Fibroblast of pulmonary artery (primary cell): ENCODE data around the gene UBE2E2.

Experiments
- DNase-seq: peaks from one replicate; pipeline ENCODE4 v3.0.0-alpha.2; 2010; ENCODE audit warnings: low read depth
- H3K4me3 ChIP-seq: replicated peaks from 2 replicates; pipeline ENCODE4 v1.5.1; 2011; ENCODE audit warnings: low read depth, mild to moderate bottlenecking, control low read depth, low read length, moderate library complexity
- TF ChIP-seq, protein P1 (sequence below): IDR thresholded peaks from 2 replicates; pipeline ENCODE4 v1.5.1; 2011; ENCODE audit warnings: mild to moderate bottlenecking, control low read depth, low read length, inconsistent platforms; ENCODE audit errors: missing control alignments

UBE2E2 gene

DNA sequence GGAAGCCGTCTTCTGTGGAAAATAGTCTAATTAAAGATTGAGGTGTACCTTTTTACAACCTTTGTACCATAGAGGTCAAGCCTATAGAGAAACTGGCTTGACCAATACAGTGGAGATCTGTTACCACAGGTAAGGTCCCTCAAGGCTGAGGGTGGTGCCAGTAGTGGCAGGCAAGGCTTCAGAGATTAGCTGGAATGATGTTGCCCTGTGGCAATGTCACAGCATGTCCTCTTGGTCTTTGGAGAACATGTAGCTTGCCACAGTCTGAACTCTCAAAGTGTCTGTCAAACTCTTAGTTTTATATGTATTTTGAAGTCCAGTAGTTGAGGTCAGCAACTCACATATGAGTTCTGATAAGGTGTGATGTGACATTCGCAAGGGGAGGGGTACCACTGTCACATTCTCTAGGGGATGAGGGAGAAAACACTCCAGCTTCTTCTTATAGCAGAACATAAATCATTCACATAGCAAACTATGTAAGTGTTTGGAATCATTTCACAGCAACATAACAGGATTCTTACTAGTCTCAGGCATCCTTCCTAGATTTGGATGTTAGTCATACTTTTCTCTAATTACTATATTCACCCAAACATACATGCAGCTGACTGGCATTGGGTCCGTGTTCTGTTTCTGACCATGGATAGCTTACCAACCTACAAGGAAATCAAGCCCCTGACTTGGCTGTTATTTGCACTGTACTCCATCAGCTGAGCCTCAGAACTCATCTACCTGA, 173.6 kb downstream of the UBE2E2 start:
- no peak overlapping the region for H3K4me3 ChIP-seq
- TF ChIP-seq, protein P1, sequence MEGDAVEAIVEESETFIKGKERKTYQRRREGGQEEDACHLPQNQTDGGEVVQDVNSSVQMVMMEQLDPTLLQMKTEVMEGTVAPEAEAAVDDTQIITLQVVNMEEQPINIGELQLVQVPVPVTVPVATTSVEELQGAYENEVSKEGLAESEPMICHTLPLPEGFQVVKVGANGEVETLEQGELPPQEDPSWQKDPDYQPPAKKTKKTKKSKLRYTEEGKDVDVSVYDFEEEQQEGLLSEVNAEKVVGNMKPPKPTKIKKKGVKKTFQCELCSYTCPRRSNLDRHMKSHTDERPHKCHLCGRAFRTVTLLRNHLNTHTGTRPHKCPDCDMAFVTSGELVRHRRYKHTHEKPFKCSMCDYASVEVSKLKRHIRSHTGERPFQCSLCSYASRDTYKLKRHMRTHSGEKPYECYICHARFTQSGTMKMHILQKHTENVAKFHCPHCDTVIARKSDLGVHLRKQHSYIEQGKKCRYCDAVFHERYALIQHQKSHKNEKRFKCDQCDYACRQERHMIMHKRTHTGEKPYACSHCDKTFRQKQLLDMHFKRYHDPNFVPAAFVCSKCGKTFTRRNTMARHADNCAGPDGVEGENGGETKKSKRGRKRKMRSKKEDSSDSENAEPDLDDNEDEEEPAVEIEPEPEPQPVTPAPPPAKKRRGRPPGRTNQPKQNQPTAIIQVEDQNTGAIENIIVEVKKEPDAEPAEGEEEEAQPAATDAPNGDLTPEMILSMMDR = no peak
- no peak for DNase-seq

DNA sequence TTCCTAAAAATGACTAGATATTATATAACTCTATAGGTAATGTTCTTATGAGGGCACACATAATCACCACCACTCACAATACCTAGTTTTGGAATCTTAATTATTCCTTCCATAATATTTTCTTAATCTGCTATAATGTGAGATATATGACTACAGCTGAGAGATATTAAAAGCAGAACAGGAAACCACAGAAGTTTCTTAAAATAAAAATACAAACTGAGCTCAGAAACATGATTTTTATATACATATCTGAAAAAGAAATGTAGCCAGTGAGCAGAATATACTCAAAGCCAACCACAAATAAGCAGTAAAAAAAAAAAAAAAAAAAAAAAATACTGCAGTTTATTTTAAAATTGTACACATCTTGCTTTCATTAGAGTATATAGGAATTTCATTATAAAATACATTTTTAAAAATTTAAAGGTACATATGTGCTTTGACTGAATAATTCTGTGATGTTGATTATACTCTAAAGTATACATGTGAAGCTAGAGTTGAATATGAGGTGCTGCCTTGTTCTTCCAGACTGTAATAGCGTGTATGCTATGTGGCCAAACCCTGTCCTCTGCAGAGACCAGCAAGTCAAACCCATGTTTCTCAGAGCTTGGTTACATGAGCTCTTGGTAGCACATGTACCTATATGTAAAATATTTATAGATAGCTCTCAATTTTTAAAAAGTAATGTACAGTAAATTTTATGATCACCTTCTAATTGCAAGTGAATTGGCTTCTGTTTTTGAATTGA, 175.0 kb downstream of the UBE2E2 start:
- H3K4me3 ChIP-seq = no peak overlapping the region
- DNase-seq = no peak

DNA sequence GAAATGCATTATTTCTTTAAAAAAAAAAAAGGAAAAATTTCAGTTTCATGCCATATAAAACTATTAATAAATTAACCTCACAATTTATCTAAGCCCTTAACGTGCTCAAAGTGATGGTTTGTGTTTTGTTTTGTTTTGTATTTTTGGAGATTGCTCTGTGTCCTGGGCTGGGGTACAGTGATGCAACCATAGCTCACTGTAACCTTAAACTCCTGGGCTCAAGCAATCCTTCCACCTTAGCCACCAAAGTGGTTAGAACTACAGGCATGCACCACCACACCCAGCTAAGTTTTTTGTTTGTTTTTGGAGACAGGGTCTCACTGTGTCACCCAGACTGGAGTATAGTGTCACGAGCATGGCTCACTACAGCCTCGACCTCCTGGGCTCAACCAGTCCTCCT, 180.7 kb downstream of the UBE2E2 start:
- no peak overlapping the region for H3K4me3 ChIP-seq
- DNase-seq = no peak
- TF ChIP-seq, protein P1 = no peak

More for the DNA sequence above, 175.0 kb downstream of the UBE2E2 start:
- TF ChIP-seq, protein P1 = no peak

DNA sequence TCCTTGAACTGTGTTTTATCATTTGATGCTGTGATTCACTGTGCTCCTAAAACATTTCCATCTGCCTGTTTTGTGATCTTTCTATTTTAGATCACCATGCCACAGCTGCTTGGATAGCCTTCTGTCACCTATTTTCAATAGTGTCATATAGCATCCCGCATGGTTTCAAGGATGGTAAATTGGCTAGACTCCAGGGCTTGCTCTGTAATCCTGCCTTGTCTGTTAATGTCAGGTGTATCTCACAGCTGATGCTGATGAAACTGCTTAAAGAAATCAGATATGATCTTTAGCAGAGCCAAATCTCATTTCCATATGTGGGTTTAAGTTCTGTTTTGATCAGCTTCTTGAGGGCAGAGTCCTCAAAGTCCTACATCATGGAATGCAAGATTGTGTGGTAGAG, 182.2 kb downstream of the UBE2E2 start:
- no peak for DNase-seq
- no peak overlapping the region for H3K4me3 ChIP-seq
- TF ChIP-seq, protein P1 = no peak

DNA sequence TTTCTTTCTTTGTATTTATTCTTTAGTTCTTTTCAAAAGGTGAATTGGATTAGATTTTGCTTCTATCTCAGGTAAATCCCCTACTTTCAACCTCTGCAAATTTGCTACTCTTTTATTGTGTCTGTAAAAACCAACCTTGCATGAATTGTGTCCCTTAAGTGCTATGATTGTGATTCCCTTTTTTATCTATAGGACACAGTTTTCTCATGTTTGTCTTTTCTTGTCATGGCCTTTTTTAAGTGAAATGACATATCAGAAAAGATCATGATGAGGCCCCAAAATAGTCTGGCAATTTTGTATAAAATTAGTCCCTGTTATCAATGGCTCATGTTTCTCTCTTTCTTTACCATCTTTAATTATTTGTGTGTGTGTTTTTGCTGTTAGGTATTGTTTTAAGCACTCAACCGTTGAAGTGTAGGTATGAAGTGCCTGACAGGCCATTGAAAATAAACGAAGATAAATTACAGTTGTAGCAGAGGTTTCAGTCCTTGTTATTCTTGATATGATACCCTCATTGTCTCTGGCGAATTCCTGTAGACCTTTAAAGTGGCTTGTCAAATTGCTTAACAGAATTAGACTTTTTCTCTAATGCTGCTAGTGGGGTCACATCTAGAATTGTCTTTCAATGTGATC, 184.3 kb downstream of the UBE2E2 start:
- no peak overlapping the region for H3K4me3 ChIP-seq
- no peak for DNase-seq
- TF ChIP-seq, protein P1 = no peak

DNA sequence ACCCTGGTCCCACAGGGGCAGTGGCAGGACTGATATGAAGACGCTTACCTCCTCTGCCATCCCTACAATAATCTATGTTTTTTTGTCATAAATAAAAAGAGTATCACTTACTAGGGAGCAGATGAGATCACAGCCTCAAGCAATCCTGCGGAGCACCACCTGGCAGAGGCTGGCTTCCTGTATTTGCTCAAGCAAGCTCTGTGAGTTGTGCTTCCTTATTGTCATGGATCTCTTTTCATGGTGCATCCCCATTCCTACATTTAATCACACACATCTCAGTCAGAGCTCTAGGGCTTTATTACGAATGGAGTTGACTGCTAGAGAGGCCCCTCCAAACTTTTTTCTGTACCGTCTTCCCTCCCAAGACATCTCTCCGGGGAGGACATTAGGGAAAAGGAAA, 186.0 kb downstream of the UBE2E2 start:
- H3K4me3 ChIP-seq = no peak overlapping the region
- DNase-seq = no peak
- TF ChIP-seq, protein P1 = no peak
